ENCODE results near the gene ZNF408. TPM values are rescaled to one million over a fixed set of nuclear protein-coding genes. Genes with fewer than 3 reads are reported as not detected.
A peak's percentile ranks its signal among the peaks of the same experiment; 100 is the strongest.

The ZNF408 gene
- total and polyA plus RNA-seq, 2 of the 13 experiments (the other 11 are each of a cell fraction or from before 2014, with no cell fraction given), result 11.2 to 12.5 TPM

- TF ChIP-seq, protein P1, sequence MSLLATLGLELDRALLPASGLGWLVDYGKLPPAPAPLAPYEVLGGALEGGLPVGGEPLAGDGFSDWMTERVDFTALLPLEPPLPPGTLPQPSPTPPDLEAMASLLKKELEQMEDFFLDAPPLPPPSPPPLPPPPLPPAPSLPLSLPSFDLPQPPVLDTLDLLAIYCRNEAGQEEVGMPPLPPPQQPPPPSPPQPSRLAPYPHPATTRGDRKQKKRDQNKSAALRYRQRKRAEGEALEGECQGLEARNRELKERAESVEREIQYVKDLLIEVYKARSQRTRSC (CRISPR knock-in tag; IDR thresholded peaks at IDR 0.05; ENCODE audit: low read depth), result no peak
- 0 out of 2 replicates have a peak, but pooled peaks have one; percentile 44 for TF ChIP-seq CSRNP1 (CRISPR knock-in tag; IDR thresholded peaks at IDR 0.05)
- no peak for TF ChIP-seq FOXP4 (CRISPR knock-in tag; IDR thresholded peaks at IDR 0.05)
- no peak for TF ChIP-seq ZFP62 (CRISPR knock-in tag; IDR thresholded peaks at IDR 0.05)
- no peak for TF ChIP-seq ZC3H4 (CRISPR knock-in tag; IDR thresholded peaks at IDR 0.05; ENCODE audit: borderline replicate concordance)
- TF ChIP-seq ATAD3A (CRISPR knock-in tag; IDR thresholded peaks at IDR 0.05), result no peak
- no peak for TF ChIP-seq ATF7-NPFF (CRISPR knock-in tag; IDR thresholded peaks at IDR 0.05; ENCODE audit: low read depth)
- no peak for TF ChIP-seq ZNF451 (CRISPR knock-in tag; IDR thresholded peaks at IDR 0.05)
- no peak for TF ChIP-seq ZNF619 (CRISPR knock-in tag; IDR thresholded peaks at IDR 0.05)
- TF ChIP-seq SRSF9 (IDR thresholded peaks at IDR 0.05; ENCODE audit: borderline replicate concordance, insufficient read depth, low read depth, low read length, poor library complexity, severe bottlenecking), result no peak
- no peak for TF ChIP-seq U2AF2 (IDR thresholded peaks at IDR 0.05; ENCODE audit: low read depth, low read length)
- TF ChIP-seq ZNF205 (CRISPR knock-in tag; IDR thresholded peaks at IDR 0.05), result no peak
- TF ChIP-seq SOX6 (IDR thresholded peaks at IDR 0.05), result no peak
- TF ChIP-seq SOX6 (CRISPR knock-in tag; IDR thresholded peaks at IDR 0.05), result no peak
- no peak for TF ChIP-seq SIX1 (CRISPR knock-in tag; IDR thresholded peaks at IDR 0.05; ENCODE audit: borderline replicate concordance)
- TF ChIP-seq, protein P2, sequence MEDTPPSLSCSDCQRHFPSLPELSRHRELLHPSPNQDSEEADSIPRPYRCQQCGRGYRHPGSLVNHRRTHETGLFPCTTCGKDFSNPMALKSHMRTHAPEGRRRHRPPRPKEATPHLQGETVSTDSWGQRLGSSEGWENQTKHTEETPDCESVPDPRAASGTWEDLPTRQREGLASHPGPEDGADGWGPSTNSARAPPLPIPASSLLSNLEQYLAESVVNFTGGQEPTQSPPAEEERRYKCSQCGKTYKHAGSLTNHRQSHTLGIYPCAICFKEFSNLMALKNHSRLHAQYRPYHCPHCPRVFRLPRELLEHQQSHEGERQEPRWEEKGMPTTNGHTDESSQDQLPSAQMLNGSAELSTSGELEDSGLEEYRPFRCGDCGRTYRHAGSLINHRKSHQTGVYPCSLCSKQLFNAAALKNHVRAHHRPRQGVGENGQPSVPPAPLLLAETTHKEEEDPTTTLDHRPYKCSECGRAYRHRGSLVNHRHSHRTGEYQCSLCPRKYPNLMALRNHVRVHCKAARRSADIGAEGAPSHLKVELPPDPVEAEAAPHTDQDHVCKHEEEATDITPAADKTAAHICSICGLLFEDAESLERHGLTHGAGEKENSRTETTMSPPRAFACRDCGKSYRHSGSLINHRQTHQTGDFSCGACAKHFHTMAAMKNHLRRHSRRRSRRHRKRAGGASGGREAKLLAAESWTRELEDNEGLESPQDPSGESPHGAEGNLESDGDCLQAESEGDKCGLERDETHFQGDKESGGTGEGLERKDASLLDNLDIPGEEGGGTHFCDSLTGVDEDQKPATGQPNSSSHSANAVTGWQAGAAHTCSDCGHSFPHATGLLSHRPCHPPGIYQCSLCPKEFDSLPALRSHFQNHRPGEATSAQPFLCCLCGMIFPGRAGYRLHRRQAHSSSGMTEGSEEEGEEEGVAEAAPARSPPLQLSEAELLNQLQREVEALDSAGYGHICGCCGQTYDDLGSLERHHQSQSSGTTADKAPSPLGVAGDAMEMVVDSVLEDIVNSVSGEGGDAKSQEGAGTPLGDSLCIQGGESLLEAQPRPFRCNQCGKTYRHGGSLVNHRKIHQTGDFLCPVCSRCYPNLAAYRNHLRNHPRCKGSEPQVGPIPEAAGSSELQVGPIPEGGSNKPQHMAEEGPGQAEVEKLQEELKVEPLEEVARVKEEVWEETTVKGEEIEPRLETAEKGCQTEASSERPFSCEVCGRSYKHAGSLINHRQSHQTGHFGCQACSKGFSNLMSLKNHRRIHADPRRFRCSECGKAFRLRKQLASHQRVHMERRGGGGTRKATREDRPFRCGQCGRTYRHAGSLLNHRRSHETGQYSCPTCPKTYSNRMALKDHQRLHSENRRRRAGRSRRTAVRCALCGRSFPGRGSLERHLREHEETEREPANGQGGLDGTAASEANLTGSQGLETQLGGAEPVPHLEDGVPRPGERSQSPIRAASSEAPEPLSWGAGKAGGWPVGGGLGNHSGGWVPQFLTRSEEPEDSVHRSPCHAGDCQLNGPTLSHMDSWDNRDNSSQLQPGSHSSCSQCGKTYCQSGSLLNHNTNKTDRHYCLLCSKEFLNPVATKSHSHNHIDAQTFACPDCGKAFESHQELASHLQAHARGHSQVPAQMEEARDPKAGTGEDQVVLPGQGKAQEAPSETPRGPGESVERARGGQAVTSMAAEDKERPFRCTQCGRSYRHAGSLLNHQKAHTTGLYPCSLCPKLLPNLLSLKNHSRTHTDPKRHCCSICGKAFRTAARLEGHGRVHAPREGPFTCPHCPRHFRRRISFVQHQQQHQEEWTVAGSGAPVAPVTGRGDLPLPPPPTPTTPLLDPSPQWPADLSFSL (CRISPR knock-in tag; IDR thresholded peaks at IDR 0.05), result no peak
- no peak for TF ChIP-seq ZNF816 (CRISPR knock-in tag; IDR thresholded peaks at IDR 0.05; ENCODE audit: borderline replicate concordance)
- no peak for TF ChIP-seq ZNF615 (CRISPR knock-in tag; IDR thresholded peaks at IDR 0.05; ENCODE audit: borderline replicate concordance)
- no peak for TF ChIP-seq IRX3 (CRISPR knock-in tag; IDR thresholded peaks at IDR 0.05; ENCODE audit: borderline replicate concordance, low read depth)
Measured at GRCh38 chr11:46726206-46726862, 25.5 kb downstream of the ZNF408 start (continued).
